SK-N-SH (cell line): Measurements from ENCODE around the gene VPS52.

Experiments used
- ELF1 ChIP-seq: IDR thresholded peaks from 2 replicates; pipeline ENCODE4 v1.4.0; 2012
- EZH2phosphoT487 ChIP-seq: fragments of 200-600 bp; sonication (generic); IDR thresholded peaks from 2 replicates; pipeline ENCODE4 v1.6.1; 2017; ENCODE audit warnings: low read depth, mixed run types, mild to moderate bottlenecking, antibody characterized with exemption, moderate library complexity, borderline replicate concordance
- TF ChIP-seq, protein P1 (sequence below): fragments of 150-350 bp; IDR thresholded peaks from 2 replicates; pipeline ENCODE4 v1.6.1; 2017; ENCODE audit warnings: antibody characterized with exemption, low read length, low read depth, borderline replicate concordance
- TF ChIP-seq, protein P2 (sequence below): IDR thresholded peaks from 2 replicates; pipeline ENCODE4; 2012
- TF ChIP-seq, protein P3 (sequence below): fragments of 200-600 bp; sonication (generic); IDR thresholded peaks from 2 replicates; pipeline ENCODE4 v1.6.1; 2017; ENCODE audit warnings: antibody characterized with exemption, mild to moderate bottlenecking, moderate library complexity

DNA sequence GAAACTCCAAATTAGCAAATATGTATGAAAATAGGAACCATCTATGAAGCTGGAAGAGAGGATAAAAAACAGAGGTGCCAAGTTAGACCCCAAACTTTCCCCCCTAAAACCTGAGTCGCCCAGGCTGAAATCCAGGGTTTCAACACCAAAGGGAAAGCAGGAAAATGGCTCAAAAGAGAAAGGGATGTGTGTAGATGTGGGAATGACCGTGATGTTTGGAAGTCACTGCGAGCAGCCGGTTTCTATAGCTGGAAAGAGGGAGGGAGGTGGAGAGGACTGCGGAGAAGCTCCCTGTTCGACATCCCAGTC lies 58.9 kb downstream of the VPS52 start:
- no peak for TF ChIP-seq EZH2phosphoT487
- TF ChIP-seq, protein P1, sequence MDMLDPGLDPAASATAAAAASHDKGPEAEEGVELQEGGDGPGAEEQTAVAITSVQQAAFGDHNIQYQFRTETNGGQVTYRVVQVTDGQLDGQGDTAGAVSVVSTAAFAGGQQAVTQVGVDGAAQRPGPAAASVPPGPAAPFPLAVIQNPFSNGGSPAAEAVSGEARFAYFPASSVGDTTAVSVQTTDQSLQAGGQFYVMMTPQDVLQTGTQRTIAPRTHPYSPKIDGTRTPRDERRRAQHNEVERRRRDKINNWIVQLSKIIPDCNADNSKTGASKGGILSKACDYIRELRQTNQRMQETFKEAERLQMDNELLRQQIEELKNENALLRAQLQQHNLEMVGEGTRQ, result no peak
- TF ChIP-seq, protein P2, sequence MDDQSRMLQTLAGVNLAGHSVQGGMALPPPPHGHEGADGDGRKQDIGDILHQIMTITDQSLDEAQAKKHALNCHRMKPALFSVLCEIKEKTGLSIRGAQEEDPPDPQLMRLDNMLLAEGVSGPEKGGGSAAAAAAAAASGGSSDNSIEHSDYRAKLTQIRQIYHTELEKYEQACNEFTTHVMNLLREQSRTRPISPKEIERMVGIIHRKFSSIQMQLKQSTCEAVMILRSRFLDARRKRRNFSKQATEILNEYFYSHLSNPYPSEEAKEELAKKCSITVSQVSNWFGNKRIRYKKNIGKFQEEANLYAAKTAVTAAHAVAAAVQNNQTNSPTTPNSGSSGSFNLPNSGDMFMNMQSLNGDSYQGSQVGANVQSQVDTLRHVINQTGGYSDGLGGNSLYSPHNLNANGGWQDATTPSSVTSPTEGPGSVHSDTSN, result no peak
- TF ChIP-seq ELF1, result no peak
- TF ChIP-seq, protein P3, sequence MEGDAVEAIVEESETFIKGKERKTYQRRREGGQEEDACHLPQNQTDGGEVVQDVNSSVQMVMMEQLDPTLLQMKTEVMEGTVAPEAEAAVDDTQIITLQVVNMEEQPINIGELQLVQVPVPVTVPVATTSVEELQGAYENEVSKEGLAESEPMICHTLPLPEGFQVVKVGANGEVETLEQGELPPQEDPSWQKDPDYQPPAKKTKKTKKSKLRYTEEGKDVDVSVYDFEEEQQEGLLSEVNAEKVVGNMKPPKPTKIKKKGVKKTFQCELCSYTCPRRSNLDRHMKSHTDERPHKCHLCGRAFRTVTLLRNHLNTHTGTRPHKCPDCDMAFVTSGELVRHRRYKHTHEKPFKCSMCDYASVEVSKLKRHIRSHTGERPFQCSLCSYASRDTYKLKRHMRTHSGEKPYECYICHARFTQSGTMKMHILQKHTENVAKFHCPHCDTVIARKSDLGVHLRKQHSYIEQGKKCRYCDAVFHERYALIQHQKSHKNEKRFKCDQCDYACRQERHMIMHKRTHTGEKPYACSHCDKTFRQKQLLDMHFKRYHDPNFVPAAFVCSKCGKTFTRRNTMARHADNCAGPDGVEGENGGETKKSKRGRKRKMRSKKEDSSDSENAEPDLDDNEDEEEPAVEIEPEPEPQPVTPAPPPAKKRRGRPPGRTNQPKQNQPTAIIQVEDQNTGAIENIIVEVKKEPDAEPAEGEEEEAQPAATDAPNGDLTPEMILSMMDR, result no peak
